H1 (cell line): ENCODE measurements around the gene KLHDC7A. TPM values are rescaled to one million over a fixed set of nuclear protein-coding genes. Genes with fewer than 3 reads are reported as not detected.

ENCODE experiments used
- CHD7 ChIP-seq: fragments of 300-600 bp; sonication (generic); IDR thresholded peaks from 2 replicates; pipeline ENCODE4 v1.7.1; 2012; ENCODE audit warnings: low read length, moderate library complexity, mild to moderate bottlenecking, inconsistent platforms; ENCODE audit not compliant: insufficient replicate concordance
- CTCF ChIP-seq, 3 experiments: IDR thresholded peaks; 1 replicate in 2 of 3; 2 replicates in 1 of 3; pipeline versions ENCODE4 v1.5.1 to v1.6.1; 2011; ENCODE audit warnings: low read length in 3 of 3, mild to moderate bottlenecking in 3 of 3, inconsistent platforms in 2 of 3, low read depth in 1 of 3, moderate library complexity in 1 of 3; ENCODE audit not compliant: insufficient read depth in 1 of 3; ENCODE audit errors: control extremely low read depth in 1 of 3
- EP300 ChIP-seq, 2 experiments: IDR thresholded peaks; 1 replicate in 1 of 2; 2 replicates in 1 of 2; pipeline ENCODE4 v1.6.1; 2011 to 2012; ENCODE audit warnings: low read depth in 2 of 2, low read length in 2 of 2, mild to moderate bottlenecking in 2 of 2, borderline replicate concordance in 1 of 2, inconsistent platforms in 1 of 2, moderate library complexity in 1 of 2
- SIX5 ChIP-seq: IDR thresholded peaks from 2 replicates; pipeline ENCODE4 v1.6.1; 2011; ENCODE audit warnings: mild to moderate bottlenecking, low read depth, low read length
- polyA plus RNA-seq, 7 experiments: library from polyadenylated mRNA; depleted of rRNA in 3 of 7; stranded (reverse) in 5 of 7; unstranded in 2 of 7; fragments of >200 nt in 5 of 7; fragments of 200-250 nt in 2 of 7; gene quantifications; 1 replicate in 5 of 7; 2 replicates in 1 of 7; 4 replicates in 1 of 7; pipeline versions ENCODE4 v1.2.1 to v1.2.3, GENCODE V29; 2011 to 2013; ENCODE audit warnings: missing spikeins in 2 of 7, mixed read lengths in 2 of 7
- total RNA-seq: library from RNA; stranded (reverse); fragmentation: NEBNext Ultra II Directional; extraction: Animal tissue kit (Norgen Biotek cat#: 25700); gene quantifications from 2 replicates; pipeline ENCODE4 v1.2.1, GENCODE V29; 2021

KLHDC7A gene
- total and polyA plus RNA-seq, 2 of the 8 experiments (the other 6 are each of a cell fraction or from before 2014, with no cell fraction given) = 3.9 to 18.9 TPM

GRCh38 chr1:18515120-18515667, 34.5 kb downstream of the KLHDC7A start (continued):
- TF ChIP-seq CTCF (IDR thresholded peaks at IDR 0.05; ENCODE audit: control extremely low read depth in 1 of 3, insufficient read depth in 1 of 3, low read depth in 1 of 3, low read length in 3 of 3) (no peak), SIX5 (no peak), EP300 (IDR thresholded peaks at IDR 0.05; ENCODE audit: borderline replicate concordance in 1 of 2, low read depth in 2 of 2, low read length in 2 of 2) (no peak), CHD7 (no peak)
